Measurements from ENCODE around the gene PPP4C.

DNA sequence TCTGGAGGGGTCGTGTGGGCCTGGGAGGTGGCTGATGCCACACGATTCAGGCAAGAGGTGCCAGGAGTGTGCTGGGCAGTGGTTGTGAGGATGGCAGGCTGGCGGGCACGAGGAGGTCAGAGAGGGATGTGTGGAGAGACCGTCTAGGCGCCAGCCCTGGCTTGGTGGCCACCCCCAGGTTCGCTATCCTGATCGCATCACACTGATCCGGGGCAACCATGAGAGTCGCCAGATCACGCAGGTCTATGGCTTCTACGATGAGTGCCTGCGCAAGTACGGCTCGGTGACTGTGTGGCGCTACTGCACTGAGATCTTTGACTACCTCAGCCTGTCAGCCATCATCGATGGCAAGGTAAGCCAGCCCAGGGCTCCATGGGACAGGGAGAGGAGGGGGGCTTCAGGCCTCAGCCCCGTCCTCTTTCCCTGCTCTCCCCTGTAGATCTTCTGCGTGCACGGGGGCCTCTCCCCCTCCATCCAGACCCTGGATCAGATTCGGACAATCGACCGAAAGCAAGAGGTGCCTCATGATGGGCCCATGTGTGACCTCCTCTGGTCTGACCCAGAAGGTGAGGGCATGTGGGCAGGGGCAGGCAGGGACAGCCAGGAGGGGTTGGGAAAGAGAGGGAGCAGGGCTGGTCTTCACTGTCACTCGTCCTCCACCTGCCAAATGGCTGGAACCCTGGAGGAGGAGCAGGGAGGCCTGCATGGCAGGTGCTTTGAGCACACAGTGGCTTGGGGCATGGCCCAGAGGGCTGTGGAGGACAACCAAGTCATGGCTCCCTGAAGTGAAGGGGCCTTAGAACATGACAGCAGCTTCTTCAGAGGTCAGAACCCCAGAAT is 7.6 kb downstream of the PPP4C start:
- TF ChIP-seq, protein P1, sequence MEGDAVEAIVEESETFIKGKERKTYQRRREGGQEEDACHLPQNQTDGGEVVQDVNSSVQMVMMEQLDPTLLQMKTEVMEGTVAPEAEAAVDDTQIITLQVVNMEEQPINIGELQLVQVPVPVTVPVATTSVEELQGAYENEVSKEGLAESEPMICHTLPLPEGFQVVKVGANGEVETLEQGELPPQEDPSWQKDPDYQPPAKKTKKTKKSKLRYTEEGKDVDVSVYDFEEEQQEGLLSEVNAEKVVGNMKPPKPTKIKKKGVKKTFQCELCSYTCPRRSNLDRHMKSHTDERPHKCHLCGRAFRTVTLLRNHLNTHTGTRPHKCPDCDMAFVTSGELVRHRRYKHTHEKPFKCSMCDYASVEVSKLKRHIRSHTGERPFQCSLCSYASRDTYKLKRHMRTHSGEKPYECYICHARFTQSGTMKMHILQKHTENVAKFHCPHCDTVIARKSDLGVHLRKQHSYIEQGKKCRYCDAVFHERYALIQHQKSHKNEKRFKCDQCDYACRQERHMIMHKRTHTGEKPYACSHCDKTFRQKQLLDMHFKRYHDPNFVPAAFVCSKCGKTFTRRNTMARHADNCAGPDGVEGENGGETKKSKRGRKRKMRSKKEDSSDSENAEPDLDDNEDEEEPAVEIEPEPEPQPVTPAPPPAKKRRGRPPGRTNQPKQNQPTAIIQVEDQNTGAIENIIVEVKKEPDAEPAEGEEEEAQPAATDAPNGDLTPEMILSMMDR (IDR thresholded peaks at IDR 0.05), result no peak
- no peak for TF ChIP-seq POLR2A (IDR thresholded peaks at IDR 0.05)

All from body of pancreas (tissue), 4 donors.